ENCODE data around the gene CKS1B. TPM values are rescaled to one million over a fixed set of nuclear protein-coding genes. Genes with fewer than 3 reads are reported as not detected.

CKS1B gene
- total and polyA plus RNA-seq, 10 donors = 15.7 to 51.5 (median 27.5) TPM

DNA sequence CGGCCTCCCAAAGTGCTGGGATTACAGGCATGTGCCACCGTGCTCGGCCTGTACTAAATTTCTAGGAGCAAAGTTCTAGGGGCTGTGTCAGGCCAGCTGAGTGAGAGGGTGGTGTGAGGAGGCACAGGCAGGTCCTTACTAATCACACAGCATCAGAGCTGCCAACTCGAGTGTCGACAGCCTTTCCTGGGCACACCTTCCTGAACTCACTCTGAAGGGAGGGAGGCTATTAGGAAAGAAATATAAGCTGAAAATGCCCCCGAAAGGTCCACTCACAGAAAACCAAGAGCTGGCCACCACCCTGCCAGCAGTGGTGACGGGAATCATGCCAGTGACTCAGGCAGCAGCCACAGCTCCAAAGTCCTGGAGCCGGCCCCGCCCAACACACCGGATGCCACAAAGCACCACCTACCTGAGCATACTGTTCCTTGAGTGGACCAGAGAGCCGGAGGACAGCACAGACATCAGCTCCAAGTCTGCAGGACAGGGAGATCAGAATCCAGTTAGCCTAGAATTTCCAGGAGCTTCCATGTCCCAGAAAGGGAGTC lies 42.5 kb upstream of the CKS1B start:
- Histone ChIP-seq H3K36me3 (peaks cover 0 to 53% (median 25%) of the 10 kb centered on the region in 6 donors), H3K4me3 (no peak overlapping the region), H3K27me3 (replicated peaks in 1 of 7) (no peaks in the 10 kb centered on the region), H3K4me1 (peaks cover 10 to 40% (median 13%) of the 10 kb centered on the region in 6 donors), H3K9me3 (no peaks in the 10 kb centered on the region), H3K27ac (peak overlapping the region in 1 of 8 donors; percentile 29)
- DNase-seq = no peak
- TF ChIP-seq, protein P1, sequence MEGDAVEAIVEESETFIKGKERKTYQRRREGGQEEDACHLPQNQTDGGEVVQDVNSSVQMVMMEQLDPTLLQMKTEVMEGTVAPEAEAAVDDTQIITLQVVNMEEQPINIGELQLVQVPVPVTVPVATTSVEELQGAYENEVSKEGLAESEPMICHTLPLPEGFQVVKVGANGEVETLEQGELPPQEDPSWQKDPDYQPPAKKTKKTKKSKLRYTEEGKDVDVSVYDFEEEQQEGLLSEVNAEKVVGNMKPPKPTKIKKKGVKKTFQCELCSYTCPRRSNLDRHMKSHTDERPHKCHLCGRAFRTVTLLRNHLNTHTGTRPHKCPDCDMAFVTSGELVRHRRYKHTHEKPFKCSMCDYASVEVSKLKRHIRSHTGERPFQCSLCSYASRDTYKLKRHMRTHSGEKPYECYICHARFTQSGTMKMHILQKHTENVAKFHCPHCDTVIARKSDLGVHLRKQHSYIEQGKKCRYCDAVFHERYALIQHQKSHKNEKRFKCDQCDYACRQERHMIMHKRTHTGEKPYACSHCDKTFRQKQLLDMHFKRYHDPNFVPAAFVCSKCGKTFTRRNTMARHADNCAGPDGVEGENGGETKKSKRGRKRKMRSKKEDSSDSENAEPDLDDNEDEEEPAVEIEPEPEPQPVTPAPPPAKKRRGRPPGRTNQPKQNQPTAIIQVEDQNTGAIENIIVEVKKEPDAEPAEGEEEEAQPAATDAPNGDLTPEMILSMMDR (IDR thresholded peaks at IDR 0.05 in 8 of 11, conservative IDR thresholded peaks at IDR 0.05 in 3 of 11) = no peak
- TF ChIP-seq POLR2A (IDR thresholded peaks at IDR 0.05) = no peak
- no peak for TF ChIP-seq POLR2AphosphoS5 (IDR thresholded peaks at IDR 0.05)
- intact Hi-C loops (cut with DNase I; ENCODE audit: low total_unique reads) = no loop called here
- 87 to 93% (median 91%) methylated on average over 11 of the region's 11 CpGs for WGBS, 5 donors

DNA sequence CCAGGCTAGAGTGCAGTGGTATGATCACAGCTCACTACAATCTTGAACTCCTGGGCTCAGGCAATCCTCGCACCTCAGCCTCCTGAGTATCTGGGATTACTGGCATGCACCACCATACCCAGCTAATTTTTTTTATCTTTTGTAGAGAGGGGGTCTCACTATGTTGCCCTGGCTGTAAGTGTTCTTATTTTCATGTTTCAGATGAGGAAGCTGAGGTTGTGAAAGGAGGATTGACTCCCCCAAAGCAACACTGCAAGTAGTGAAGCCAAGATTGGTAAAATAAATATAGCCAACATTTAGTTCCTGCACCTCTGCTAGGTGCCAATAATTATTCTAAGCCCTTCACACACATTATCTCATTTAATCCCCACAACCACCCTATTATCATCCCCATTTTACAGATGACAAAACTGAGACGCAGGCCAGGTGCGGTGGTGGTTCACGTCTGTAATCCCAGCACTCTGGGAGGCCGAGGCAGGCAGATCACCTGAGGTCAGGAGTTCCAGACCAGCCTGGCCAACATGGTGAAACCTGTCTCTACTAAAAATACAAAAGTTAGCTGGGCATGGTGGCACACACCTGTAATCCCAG lies 40.0 kb upstream of the CKS1B start:
- H3K36me3 ChIP-seq = peaks cover 0 to 29% (median 11%) of the 10 kb centered on the region in 6 donors
- H3K27ac ChIP-seq = no peak overlapping the region
- no peaks in the 10 kb centered on the region for H3K9me3 ChIP-seq
- H3K4me3 ChIP-seq = no peak overlapping the region
- peaks cover 16 to 64% (median 31%) of the 10 kb centered on the region in 6 donors for H3K4me1 ChIP-seq
- no peak for DNase-seq
- H3K27me3 ChIP-seq (replicated peaks in 1 of 7) = no peaks in the 10 kb centered on the region
- TF ChIP-seq, protein P1 (IDR thresholded peaks at IDR 0.05 in 8 of 11, conservative IDR thresholded peaks at IDR 0.05 in 3 of 11) = no peak
- no peak for TF ChIP-seq POLR2A (IDR thresholded peaks at IDR 0.05)
- TF ChIP-seq POLR2AphosphoS5 (IDR thresholded peaks at IDR 0.05) = no peak
- intact Hi-C loops (cut with DNase I; ENCODE audit: low total_unique reads) = no loop called here
- 95 to 99% (median 97%) methylated on average over 5 of the region's 5 CpGs for WGBS, 5 donors

DNA sequence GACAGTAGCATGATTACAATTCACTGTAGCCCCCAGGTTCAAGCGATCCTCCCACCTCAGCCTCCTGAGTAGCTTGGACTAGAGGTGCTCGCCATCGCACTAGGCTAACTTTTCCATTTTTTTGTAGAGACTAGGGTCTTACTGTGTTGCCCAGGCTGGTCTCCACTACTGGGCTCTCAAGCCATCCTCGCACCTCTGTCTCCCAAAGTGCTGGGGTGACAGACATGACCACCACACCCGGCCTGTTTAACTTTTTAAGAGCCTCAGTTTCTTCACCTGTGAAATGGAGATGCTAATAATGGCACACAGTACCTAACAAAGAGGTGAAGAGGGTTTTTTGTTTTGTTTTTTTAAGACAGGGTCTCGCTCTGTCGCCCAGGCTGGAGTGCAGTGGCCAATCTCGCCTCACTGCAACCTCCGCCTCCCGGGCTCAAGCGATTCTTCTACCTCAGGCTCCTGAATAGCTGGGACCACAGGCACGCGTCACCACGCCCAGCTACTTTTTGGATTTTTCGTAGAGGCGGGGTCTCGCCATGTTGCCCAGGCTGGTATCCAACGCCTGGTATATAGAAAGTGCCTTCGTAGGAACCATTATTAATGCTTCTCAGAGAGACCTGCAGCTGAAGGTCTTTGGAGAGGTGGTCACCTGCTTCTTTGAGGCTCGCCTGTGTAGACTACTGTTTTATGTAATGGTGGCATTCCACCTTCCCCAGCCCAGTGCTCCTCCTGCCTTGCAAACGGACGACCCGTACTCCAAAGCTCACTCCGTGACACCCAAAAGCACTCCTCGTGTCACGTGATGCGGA lies 38.5 kb upstream of the CKS1B start:
- Histone ChIP-seq H3K9me3 (no peaks in the 10 kb centered on the region), H3K4me1 (peaks cover 26 to 79% (median 44%) of the 10 kb centered on the region in 6 donors), H3K27ac (peak overlapping the region; percentile 94 to 99 (median 98)), H3K27me3 (replicated peaks in 1 of 7) (no peaks in the 10 kb centered on the region), H3K4me3 (peak overlapping the region; percentile 53 to 81 (median 66)), H3K36me3 (peaks cover 0 to 14% (median 4%) of the 10 kb centered on the region in 6 donors)
- WGBS, 5 donors = 34 to 52% (median 48%) methylated on average over 22 to 27 of the region's 27 CpGs
- no peak for DNase-seq
- intact Hi-C loops (cut with DNase I; ENCODE audit: low total_unique reads) = no loop called here
- TF ChIP-seq POLR2A (IDR thresholded peaks at IDR 0.05) (no peak), POLR2AphosphoS5 (IDR thresholded peaks at IDR 0.05) (no peak)
- TF ChIP-seq, protein P1 (IDR thresholded peaks at IDR 0.05 in 8 of 11, conservative IDR thresholded peaks at IDR 0.05 in 3 of 11) = no peak

Data from spleen (tissue), 11 donors.